NOMO-1 treated with DMSO at 0.1 percent for 48 hours (cell line): ENCODE results near the gene POU6F2.
"Not testable (repeated sequence)": the region's sequence is repeated elsewhere in the genome, so short reads cannot be mapped to it uniquely, and the experiment has no call there.

ENCODE experiments used
- DNase-seq: peaks from one replicate; lab custom pipeline; 2025; ENCODE audit not compliant: unreplicated experiment; lab: John Stamatoyannopoulos, UW

The POU6F2 gene

DNA sequence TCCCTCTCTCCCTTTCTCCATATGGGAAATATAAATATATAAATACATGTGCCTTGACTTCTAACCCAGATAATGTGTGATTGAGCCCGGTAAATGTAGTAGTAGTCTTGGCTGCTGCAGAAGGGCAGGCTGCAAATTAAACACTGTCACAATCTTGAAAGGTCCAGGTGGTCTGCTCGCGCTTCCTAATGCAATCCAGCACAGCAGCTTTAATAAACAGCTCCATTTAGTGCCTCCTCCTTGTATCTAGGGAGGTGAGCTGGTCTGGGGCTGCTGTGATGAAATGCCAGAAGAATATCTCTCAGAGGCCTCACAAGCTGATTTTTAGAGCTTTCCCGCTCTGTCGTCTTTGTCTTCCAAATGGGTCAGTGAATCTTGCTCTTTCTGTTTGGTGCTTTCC lies 782 bp downstream of the POU6F2 start:
- DNase-seq, result no peak

GRCh38 chr7:38992203-38992602 lies 14.5 kb downstream of the POU6F2 start:
- no peak for DNase-seq

- no peak for DNase-seq
Measured at GRCh38 chr7:39001595-39001994, 23.9 kb downstream of the POU6F2 start.

GRCh38 chr7:39002755-39003154 lies 25.0 kb downstream of the POU6F2 start:
- no peak for DNase-seq

- DNase-seq, result no peak
Measured at GRCh38 chr7:39005036-39005435, 27.3 kb downstream of the POU6F2 start.

GRCh38 chr7:39005461-39005860 lies 27.8 kb downstream of the POU6F2 start:
- no peak for DNase-seq

- not testable (repeated sequence) for DNase-seq
Measured at GRCh38 chr7:39013049-39013939, 35.6 kb downstream of the POU6F2 start.

GRCh38 chr7:39016609-39017008 lies 38.9 kb downstream of the POU6F2 start:
- no peak for DNase-seq

GRCh38 chr7:39017369-39017915 lies 39.7 kb downstream of the POU6F2 start:
- no peak for DNase-seq

GRCh38 chr7:39022796-39023195 lies 45.1 kb downstream of the POU6F2 start:
- DNase-seq, result no peak

DNA sequence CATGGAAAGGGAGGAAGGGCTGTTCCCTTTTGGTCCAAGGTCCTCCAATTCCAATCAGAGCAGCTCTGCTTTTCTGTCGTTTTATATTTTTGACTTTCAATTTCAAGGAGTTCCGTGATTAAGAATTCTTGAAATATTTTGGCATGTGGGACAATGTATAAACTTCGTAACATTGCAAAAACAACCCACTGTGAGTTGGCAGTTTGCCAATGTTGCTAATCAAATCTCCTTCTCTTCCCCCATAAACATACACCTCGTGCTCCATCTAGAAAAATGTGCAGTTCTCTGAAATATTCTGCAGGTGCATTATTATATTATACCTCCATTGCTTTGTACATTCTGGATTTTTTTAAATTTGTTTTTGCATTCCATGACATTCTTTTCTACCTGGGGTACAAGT lies 49.8 kb downstream of the POU6F2 start:
- no peak for DNase-seq

DNA sequence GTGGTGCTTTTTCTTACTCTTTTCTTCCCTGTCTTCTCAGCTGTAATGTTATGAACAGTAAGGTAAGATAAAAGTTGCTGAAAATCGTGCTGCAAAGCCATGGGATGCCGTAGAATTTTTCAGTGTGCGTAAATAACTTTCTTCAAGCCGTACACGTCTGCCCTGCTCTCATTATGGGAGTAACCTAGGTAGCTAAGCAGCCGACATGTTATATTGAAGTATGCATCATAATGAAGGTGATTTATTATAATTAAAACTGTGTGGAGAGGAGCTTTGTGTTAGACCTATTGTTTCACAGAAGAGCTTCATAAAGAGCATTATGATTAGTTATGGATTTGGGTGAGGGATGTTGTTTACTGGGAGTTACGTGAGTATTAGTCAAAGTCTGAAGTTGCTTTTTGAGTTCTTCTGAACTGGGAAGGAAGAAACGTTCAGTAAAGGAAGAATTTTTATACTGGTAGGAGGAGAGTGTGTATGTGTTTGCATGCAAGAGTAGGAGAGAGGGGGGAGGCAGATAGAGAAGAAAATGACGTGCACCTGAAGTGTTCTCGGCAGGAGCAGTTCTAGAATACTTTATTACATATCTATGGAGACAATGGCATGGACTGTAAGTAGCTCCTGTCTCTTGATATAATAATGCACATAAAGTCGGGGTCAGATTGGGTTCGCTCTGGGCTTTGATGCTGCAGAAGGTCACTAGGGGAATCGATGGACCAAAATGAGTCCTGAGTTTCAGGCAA lies 56.3 kb downstream of the POU6F2 start:
- DNase-seq, result no peak

- no peak for DNase-seq
Measured at GRCh38 chr7:39035156-39035555, 57.4 kb downstream of the POU6F2 start.

- DNase-seq, result no peak
Measured at GRCh38 chr7:39035903-39036302, 58.2 kb downstream of the POU6F2 start.

- DNase-seq, result no peak
Measured at GRCh38 chr7:39042670-39043069, 65.0 kb downstream of the POU6F2 start.

- no peak for DNase-seq
Measured at GRCh38 chr7:39043531-39043930, 65.8 kb downstream of the POU6F2 start.

GRCh38 chr7:39044489-39044888 lies 66.8 kb downstream of the POU6F2 start:
- no peak for DNase-seq

GRCh38 chr7:39045231-39045630 lies 67.5 kb downstream of the POU6F2 start:
- DNase-seq, result no peak

- DNase-seq, result no peak
Measured at GRCh38 chr7:39051279-39051678, 73.6 kb downstream of the POU6F2 start.

DNA sequence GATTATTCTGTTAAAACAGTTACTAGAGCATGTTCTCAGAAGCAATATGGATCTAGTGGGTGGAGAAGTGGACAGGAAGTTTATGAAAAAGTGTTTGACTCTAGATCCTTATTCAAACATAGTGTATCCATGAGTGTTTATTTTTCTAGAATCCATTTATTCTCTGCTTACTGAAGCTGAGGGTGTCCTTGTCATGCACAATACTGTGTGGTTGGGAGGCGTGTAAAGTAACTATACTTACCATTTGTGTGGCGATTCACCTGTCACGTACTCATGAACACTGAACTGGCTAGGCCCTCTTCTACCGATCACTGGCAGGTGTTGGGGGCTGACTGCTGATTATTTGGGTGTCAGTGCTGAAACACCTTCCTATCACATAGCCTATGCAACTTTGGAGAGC lies 74.0 kb downstream of the POU6F2 start:
- no peak for DNase-seq

- DNase-seq, result no peak
Measured at GRCh38 chr7:39054731-39055130, 77.0 kb downstream of the POU6F2 start.

- no peak for DNase-seq
Measured at GRCh38 chr7:39056153-39056552, 78.4 kb downstream of the POU6F2 start.
